Colonic mucosa (tissue), 4 donors: ENCODE data around the gene APOO. TPM values are rescaled to one million over a fixed set of nuclear protein-coding genes. Genes with fewer than 3 reads are reported as not detected.

Source experiments
- DNase-seq: peaks from one replicate; pipeline ENCODE4 v3.0.0-alpha.2; 2020
- H3K27ac ChIP-seq: fragments of 200-600 bp; one replicate; pipeline ENCODE4 v1.8.0; 2021
- H3K27me3 ChIP-seq: fragments of 200-600 bp; one replicate; pipeline ENCODE4 v1.8.0; 2021
- H3K36me3 ChIP-seq: fragments of 200-600 bp; one replicate; pipeline ENCODE4 v1.8.0; 2021
- H3K4me1 ChIP-seq: fragments of 200-600 bp; one replicate; pipeline ENCODE4 v1.8.0; 2021; ENCODE audit warnings: mild to moderate bottlenecking
- H3K4me3 ChIP-seq: fragments of 200-600 bp; one replicate; pipeline ENCODE4 v1.8.0; 2021
- H3K9ac ChIP-seq, 2 donors: one replicate each; pipeline ENCODE4 v1.7.0; 2013; ENCODE audit warnings: control low read depth in 2 of 2, low read depth in 2 of 2, low read length in 2 of 2
- H3K9me3 ChIP-seq: fragments of 200-600 bp; one replicate; pipeline ENCODE4 v1.8.0; 2021
- CTCF ChIP-seq: fragments of 200-600 bp; IDR thresholded peaks from one replicate; pipeline ENCODE4 v1.8.0; 2022; ENCODE audit warnings: antibody characterized with exemption, mild to moderate bottlenecking
- intact Hi-C: fragments of 100-400 bp; cut with DNase I; formaldehyde crosslinking; loops from one replicate; pipeline ENCODE4 v1.14.1; 2022
- total RNA-seq, 2 donors: library from RNA; stranded (reverse); fragmentation: NEBNext Ultra II Directional in 1 of 2; extraction: Animal tissue kit (Norgen Biotek cat#: 25700) in 1 of 2; gene quantifications; one replicate each; pipeline ENCODE4 v1.2.1, GENCODE V29; 2021
- donor health status: healthy.
- donor health status: DM: no; HTN: no; CAD: no.
- donor health status: DM: no; HTN: no; CAD: no.

Gene APOO
- total RNA-seq, 2 donors from 2014 or later = 36.3 to 38.9 TPM

GRCh38 chrX:23817979-23818336, 89.8 kb downstream of the APOO start:
- Histone ChIP-seq H3K36me3 (no peaks in the 10 kb centered on the region), H3K27me3 (no peaks in the 10 kb centered on the region), H3K9me3 (no peaks in the 10 kb centered on the region), H3K4me1 (no peaks in the 10 kb centered on the region), H3K27ac (no peak overlapping the region), H3K4me3 (no peak overlapping the region), H3K9ac (no peak overlapping the region)
- no peak for TF ChIP-seq CTCF
- intact Hi-C loops = no loop called here
- DNase-seq = no peak

GRCh38 chrX:23816179-23816578, 91.6 kb downstream of the APOO start:
- Histone ChIP-seq H3K4me1 (no peaks in the 10 kb centered on the region), H3K9ac (no peak overlapping the region), H3K9me3 (no peaks in the 10 kb centered on the region), H3K36me3 (no peaks in the 10 kb centered on the region), H3K4me3 (no peak overlapping the region), H3K27ac (no peak overlapping the region), H3K27me3 (no peaks in the 10 kb centered on the region)
- TF ChIP-seq CTCF = no peak
- DNase-seq = no peak
- intact Hi-C loops = no loop called here

GRCh38 chrX:23815376-23815775, 92.4 kb downstream of the APOO start:
- TF ChIP-seq CTCF = no peak
- intact Hi-C loops = no loop called here
- H3K9me3 ChIP-seq = no peaks in the 10 kb centered on the region
- H3K4me3 ChIP-seq = no peak overlapping the region
- no peaks in the 10 kb centered on the region for H3K27me3 ChIP-seq
- DNase-seq = no peak
- no peaks in the 10 kb centered on the region for H3K36me3 ChIP-seq
- no peak overlapping the region for H3K9ac ChIP-seq
- no peak overlapping the region for H3K27ac ChIP-seq
- H3K4me1 ChIP-seq = no peaks in the 10 kb centered on the region

GRCh38 chrX:23813808-23814207, 93.9 kb downstream of the APOO start:
- Histone ChIP-seq H3K27me3 (no peaks in the 10 kb centered on the region), H3K4me3 (no peak overlapping the region), H3K9me3 (no peaks in the 10 kb centered on the region), H3K36me3 (no peaks in the 10 kb centered on the region), H3K27ac (no peak overlapping the region), H3K9ac (no peak overlapping the region), H3K4me1 (no peaks in the 10 kb centered on the region)
- intact Hi-C loops = no loop called here
- TF ChIP-seq CTCF = no peak
- DNase-seq = no peak

- Histone ChIP-seq H3K4me1 (no peaks in the 10 kb centered on the region), H3K36me3 (no peaks in the 10 kb centered on the region), H3K4me3 (no peak overlapping the region), H3K27me3 (no peaks in the 10 kb centered on the region), H3K9ac (no peak overlapping the region), H3K9me3 (no peaks in the 10 kb centered on the region), H3K27ac (no peak overlapping the region)
- TF ChIP-seq CTCF = no peak
- intact Hi-C loops = no loop called here
- DNase-seq = no peak
Observed at GRCh38 chrX:23811656-23812055, 96.1 kb downstream of the APOO start.
